NCI-H1105 (cell line): ENCODE measurements around the gene ETDA.
"Not testable (repeated sequence)": the region's sequence is repeated elsewhere in the genome, so short reads cannot be mapped to it uniquely, and the experiment has no call there.

Experiments used
- DNase-seq: peaks from one replicate; lab custom pipeline; 2025; lab: John Stamatoyannopoulos, UW

ETDA gene

DNA sequence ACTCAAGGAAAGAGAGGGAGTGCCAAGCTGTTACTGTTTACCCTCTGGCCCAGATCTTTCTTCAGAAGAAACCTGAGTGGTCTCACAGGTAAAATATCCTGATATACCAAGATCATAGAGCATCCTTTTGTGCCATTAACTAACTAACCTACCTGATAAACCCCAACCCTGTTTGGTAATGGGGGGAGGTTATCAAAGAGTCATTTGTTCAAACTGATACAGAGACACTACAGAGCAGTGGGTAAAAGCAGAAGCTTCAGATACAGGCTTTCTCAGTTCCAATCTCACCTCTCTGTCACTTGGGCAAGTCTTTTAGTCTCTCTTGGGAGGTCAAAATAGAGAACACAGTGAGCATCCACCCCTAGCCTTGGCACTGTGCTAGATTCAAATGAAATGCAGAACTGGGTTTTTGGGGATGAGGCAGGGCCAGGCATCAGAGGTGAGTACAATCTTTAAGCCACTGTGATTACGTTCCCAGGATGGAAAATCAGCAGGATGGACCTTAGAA lies at the start of gene ETDA:
Gene ETDA, plus strand, starts transcription at position 51 of the 508 bp plus-strand sequence. CDS start 1,216 bp downstream, outside the sequence.
- DNase-seq = not testable (repeated sequence)

- DNase-seq = not testable (repeated sequence)
These were observed 45.4 kb upstream of the ETDA start for GRCh38 chrX:135206427-135206826.

GRCh38 chrX:135213200-135213844 lies 38.5 kb upstream of the ETDA start:
- no peak for DNase-seq

- DNase-seq = not testable (repeated sequence)
These were observed 5.9 kb upstream of the ETDA start for GRCh38 chrX:135245989-135246388.

DNA sequence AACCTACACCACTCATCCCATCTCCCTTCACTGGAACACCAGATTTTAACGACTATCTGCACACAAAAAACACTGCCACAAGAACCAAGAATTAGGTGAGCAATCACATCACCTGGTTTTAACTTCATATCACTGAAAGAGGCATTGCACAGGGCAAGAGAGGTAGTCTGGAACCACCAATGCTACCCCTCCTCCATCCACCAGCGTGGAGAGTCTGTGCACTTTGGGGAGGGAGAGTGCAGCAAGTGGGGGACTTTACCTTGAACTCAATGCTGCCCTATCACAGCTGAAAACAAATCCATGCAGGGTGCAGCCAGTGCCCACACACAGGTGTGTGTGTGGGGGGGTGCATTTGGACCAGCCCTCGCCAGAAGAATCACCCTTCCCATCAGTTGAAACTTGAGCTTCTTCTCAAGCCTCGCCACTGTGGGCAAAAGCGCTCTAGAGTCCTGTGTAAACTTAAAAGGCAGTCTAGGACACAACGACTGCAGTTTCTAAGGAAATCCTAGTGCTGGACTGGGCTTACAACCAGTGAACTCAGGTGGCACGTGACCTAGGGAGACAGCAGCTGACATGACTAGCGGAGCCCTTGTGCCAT lies 4.3 kb downstream of the ETDA start:
- DNase-seq = not testable (repeated sequence)

GRCh38 chrX:135256923-135257322 lies 5.1 kb downstream of the ETDA start:
- no peak for DNase-seq

DNA sequence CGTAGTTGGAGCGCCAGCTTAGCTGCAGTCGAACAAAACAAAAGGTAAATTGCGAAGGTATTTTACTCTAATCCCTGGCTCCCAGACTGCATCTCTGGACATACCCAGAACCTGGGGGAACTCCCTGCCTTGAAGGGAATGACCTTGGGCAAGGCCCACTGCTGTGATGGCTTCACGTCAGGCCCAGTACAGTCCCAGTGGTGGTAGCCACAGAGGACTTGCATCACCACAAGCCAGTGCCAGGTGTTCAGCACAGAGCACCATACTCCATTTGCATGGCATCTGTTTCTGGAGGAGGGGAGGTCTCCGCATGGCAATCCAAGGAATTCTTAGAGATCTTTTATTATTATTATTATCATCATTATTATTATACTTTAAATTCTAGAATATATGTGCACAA lies 5.6 kb downstream of the ETDA start:
- DNase-seq = no peak

- DNase-seq = not testable (repeated sequence)
These were observed 9.1 kb downstream of the ETDA start for GRCh38 chrX:135260976-135261375.

DNA sequence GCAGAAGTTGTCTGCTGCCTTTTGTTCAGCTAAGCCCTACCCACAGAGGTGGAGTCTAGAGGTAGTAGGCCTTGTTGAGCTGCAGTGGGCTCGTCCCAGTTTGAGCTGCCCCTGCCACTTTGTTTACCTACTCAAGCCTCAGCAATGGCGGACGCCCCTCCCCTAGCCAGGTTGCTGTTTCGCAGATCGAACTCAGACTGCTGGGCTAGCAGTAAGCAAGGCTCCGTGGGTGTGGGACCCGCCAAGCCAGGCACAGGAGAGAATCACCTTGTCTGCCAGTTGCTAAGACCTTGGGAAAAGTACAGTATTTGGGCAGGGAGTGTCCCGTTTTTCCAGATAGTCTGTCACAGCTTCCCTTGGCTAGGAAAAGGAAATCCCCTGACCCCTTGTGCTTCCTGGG lies 11.5 kb downstream of the ETDA start:
- not testable (repeated sequence) for DNase-seq

- no peak for DNase-seq
These were observed 12.3 kb downstream of the ETDA start for GRCh38 chrX:135264206-135264605.

- DNase-seq = no peak
These were observed 21.3 kb downstream of the ETDA start for GRCh38 chrX:135273162-135273561.

GRCh38 chrX:135275973-135276372 lies 24.1 kb downstream of the ETDA start:
- no peak for DNase-seq

DNA sequence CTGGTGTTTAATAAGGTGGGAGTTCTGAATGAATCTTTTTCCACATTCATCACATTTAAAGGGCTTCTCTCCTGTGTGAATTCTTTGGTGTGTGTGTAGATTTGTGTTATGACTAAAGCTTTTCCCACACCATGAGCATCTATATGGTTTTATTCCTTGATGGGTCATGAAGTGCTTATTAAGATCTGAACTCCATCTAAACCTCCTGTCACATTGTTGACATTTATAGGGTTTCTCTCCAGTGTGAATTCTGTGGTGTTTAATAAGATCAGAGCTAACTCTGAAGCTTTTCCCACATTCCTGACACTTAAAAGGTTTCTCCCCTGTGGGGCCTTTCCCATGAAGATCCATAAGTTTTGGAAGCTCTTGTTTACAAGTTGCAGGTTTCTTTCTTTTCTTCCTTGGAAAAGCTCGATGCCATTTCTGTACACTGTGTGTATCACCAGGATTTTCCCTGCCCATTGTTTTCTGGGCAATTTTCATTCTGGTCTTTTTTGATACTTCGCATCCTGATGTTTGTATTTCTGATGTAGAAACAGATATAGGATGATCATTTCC lies 35.5 kb downstream of the ETDA start:
- no peak for DNase-seq

- DNase-seq = no peak
These were observed 43.5 kb downstream of the ETDA start for GRCh38 chrX:135295238-135295943.

DNA sequence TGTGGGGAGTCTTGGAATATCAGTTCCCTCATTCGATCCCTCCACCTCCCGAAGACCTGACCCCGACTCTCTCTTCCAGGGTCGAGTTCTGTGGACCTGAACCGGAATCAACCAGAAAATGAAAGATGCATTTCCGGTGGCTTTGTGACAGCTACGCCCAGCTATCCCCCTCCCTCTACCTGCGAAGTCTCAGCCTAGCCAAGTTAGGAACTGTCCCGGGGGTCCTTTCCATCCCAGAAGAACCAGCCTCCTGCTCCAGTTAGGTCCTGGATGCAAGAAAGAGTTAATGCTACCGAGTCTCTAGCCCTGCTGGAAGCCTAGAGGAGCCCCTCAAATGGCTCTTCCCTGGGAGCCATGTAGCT lies 44.1 kb downstream of the ETDA start:
- DNase-seq = no peak

- DNase-seq = no peak
These were observed 50.5 kb downstream of the ETDA start for GRCh38 chrX:135302269-135302873.
